ENCODE measurements around the gene HTRA3.
"Not testable (repeated sequence)": the region's sequence is repeated elsewhere in the genome, so short reads cannot be mapped to it uniquely, and the experiment has no call there.

The HTRA3 gene

DNA sequence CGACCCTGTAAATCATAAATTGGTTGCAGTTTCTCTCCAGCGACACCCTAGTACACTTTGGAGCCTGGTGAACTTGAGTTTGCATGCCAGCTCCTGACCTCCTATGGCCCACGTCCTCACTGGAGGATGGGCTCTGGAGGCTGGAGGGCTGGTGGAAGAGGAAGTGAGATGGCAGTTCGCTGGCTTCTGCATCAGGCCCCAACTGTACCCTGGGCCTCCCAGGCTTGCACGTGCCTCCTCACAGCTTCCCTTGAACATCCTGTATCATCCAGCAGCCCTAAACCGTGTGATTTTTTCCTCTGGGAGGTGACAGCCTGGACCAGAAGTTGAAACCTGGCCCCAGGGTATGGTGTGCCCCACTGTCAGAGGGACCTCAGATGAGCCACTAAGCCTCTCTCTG is 78.5 kb downstream of the HTRA3 start:
- no peak for DNase-seq

GRCh38 chr4:8349236-8349635 is 79.7 kb downstream of the HTRA3 start:
- DNase-seq: not testable (repeated sequence)

GRCh38 chr4:8349664-8350236 is 80.2 kb downstream of the HTRA3 start:
- no peak for DNase-seq

- no peak for DNase-seq
Observed at GRCh38 chr4:8350352-8350751, 80.8 kb downstream of the HTRA3 start.

GRCh38 chr4:8350841-8351461 is 81.4 kb downstream of the HTRA3 start:
- DNase-seq: no peak

DNA sequence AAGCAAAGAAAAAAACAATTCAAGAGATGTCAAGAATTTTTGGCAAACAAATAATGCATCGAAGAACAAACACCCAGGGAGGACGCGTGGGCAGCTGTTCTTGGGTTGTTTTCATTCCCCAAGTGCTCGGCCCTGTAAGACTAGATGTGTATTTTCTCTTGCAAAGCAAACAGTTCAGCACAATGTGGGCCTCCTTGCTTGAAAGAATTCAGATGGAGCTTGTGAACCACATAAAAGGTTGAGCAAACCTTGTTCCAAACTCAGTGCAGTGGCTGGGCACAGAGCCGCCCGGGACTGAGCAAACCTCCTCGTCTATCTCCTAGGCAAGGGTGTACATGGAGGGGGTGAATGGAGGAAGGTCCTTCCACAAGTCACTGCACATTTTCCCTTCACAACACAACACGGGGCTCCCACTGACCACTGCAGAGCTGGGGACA is 82.4 kb downstream of the HTRA3 start:
- DNase-seq: no peak

- DNase-seq: no peak
Observed at GRCh38 chr4:8352368-8353157, 83.0 kb downstream of the HTRA3 start.

DNA sequence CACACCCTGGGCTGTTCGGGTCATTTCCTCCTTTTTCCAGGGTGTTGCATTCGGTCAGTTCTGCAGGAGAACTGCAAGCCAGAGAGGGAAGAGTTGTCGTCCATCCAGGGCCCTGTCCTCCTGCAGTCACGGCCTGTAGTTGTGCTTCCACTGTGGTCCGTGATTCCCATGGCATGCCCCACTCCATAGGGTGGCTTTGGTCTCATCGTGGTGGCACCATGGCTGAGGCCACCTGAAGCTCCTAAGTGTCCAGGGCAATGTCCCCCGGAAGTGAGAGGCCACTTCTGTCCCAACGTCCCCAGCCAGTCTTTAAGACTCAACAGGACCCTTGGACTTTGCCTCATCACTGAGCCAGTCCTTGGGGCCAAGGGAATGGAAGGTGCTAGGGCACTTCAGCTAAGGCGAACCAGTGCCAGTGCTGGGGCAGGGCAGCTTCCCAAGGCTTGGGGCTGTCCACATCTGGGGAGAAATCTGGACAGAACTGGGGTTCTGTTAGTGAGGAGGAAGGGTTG is 83.7 kb downstream of the HTRA3 start:
- no peak for DNase-seq

DNA sequence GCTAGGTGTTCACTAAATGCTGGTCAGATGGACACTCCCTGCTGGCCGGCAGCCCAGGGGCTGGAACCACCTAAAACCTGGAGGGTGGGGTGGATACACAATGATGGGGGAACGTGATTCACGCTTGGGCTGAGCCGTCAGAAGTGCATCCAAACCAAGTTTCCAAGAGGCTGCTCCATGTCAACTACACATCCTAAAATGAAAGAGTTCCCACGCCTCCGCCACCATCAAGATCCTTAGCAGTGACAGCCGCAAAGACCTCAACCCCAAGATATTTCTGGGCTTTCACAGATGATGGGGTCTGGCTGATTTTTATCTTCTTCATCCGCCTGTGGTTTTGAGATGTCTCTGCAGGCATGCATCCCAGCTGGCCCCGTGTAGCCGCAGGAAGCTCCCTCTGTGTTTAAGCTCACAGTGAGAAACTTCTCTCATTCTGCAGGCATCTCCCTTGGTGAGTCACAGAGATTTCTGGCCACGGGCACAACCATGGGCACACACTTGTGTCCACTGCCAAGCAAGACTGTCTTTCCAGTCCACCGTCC is 84.4 kb downstream of the HTRA3 start:
- no peak for DNase-seq

DNA sequence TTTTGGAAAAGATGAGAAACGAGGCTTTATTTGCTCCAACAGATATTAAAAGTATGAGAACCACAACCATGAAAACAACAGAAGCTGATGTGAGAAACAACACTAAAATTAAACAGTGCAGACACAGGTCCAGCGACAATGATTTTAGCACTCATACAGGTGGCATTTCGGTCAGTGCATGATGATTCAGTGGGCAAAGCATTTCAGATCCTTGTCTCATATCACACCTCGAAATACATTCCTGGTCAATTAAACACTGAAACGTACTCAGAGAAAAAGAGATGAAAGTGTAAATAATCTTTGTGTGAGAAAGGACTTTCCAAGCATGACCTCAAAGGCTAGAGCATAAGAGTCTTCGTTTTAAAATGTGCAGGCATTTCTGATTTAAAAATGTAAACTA is 85.8 kb downstream of the HTRA3 start:
- DNase-seq: no peak

- no peak for DNase-seq
Observed at GRCh38 chr4:8355864-8356565, 86.5 kb downstream of the HTRA3 start.

All from NCI-H1694 (cell line).